GM21526 (cell line): ENCODE measurements around the gene AXIN1.

Experiments
- ATAC-seq: cut with Tn5 transposase; IDR thresholded peaks from one replicate; pipeline ENCODE4 v1.9.1; 2021; ENCODE audit warnings: moderate library complexity; ENCODE audit not compliant: unreplicated experiment, low FRiP score

Gene AXIN1

GRCh38 chr16:285146-286055, 67.1 kb downstream of the AXIN1 start:
- ATAC-seq = no peak

- no peak for ATAC-seq
Measured at GRCh38 chr16:284204-285120, 68.1 kb downstream of the AXIN1 start.

GRCh38 chr16:283033-283805, 69.3 kb downstream of the AXIN1 start, which contains the start of gene PDIA2:
Gene PDIA2, plus strand, starts transcription at chr16:283164. Its CDS starts 6 bp downstream, at chr16:283170.
- no peak for ATAC-seq

- no peak for ATAC-seq
Measured at GRCh38 chr16:282491-282890, 70.0 kb downstream of the AXIN1 start.

GRCh38 chr16:281660-282255, 70.8 kb downstream of the AXIN1 start:
- ATAC-seq = no peak

- ATAC-seq = no peak
Measured at GRCh38 chr16:280991-281659, 71.4 kb downstream of the AXIN1 start.

- ATAC-seq = no peak
Measured at GRCh38 chr16:280552-280951, 72.0 kb downstream of the AXIN1 start, which contains the start of gene ARHGDIG. Gene ARHGDIG, plus strand, starts transcription at chr16:280591. Its CDS starts 90 bp downstream, at chr16:280681.

- ATAC-seq = no peak
Measured at GRCh38 chr16:280005-280460, 72.5 kb downstream of the AXIN1 start.

- no peak for ATAC-seq
Measured at GRCh38 chr16:279531-279930, 73.0 kb downstream of the AXIN1 start.

- ATAC-seq = no peak
Measured at GRCh38 chr16:278863-279366, 73.6 kb downstream of the AXIN1 start.

GRCh38 chr16:276426-277077, 76.0 kb downstream of the AXIN1 start:
- ATAC-seq = no peak

GRCh38 chr16:275786-276232, 76.7 kb downstream of the AXIN1 start, which contains the start of gene RGS11:
Gene RGS11, minus strand, starts transcription at chr16:275944. Its CDS starts 33 bp downstream, at chr16:275911.
- no peak for ATAC-seq

GRCh38 chr16:275041-275641, 77.4 kb downstream of the AXIN1 start:
- no peak for ATAC-seq

GRCh38 chr16:273547-274421, 78.7 kb downstream of the AXIN1 start:
- ATAC-seq = no peak

GRCh38 chr16:272633-273546, 79.6 kb downstream of the AXIN1 start:
- no peak for ATAC-seq
